ENCODE measurements around the gene RPH3AL. TPM values are rescaled to one million over a fixed set of nuclear protein-coding genes. Genes with fewer than 3 reads are reported as not detected.

The RPH3AL gene
- total RNA-seq, 1 donor from 2014 or later, result 6.1 TPM

GRCh38 chr17:231966-232807 lies 120.4 kb downstream of the RPH3AL start:
- TF ChIP-seq CTCF (IDR thresholded peaks at IDR 0.05; ENCODE audit: insufficient read depth, low read length, severe bottlenecking), result no peak
- H3K27me3 ChIP-seq (ENCODE audit: control insufficient read depth, insufficient read depth, low read length), result no peaks in the 10 kb centered on the region
- DNase-seq (ENCODE audit: low read depth) (no peak), FAIRE-seq (peak; percentile 7)
- no peak overlapping the region for H3K4me3 ChIP-seq (ENCODE audit: low read depth, low read length)
- no peaks in the 10 kb centered on the region for H3K36me3 ChIP-seq (ENCODE audit: control insufficient read depth, insufficient read depth, low read length)

- H3K27me3 ChIP-seq (ENCODE audit: control insufficient read depth, insufficient read depth, low read length), result no peaks in the 10 kb centered on the region
- TF ChIP-seq CTCF (IDR thresholded peaks at IDR 0.05; ENCODE audit: insufficient read depth, low read length, severe bottlenecking), result no peak
- H3K4me3 ChIP-seq (ENCODE audit: low read depth, low read length), result no peak overlapping the region
- FAIRE-seq (no peak), DNase-seq (ENCODE audit: low read depth) (no peak)
- no peaks in the 10 kb centered on the region for H3K36me3 ChIP-seq (ENCODE audit: control insufficient read depth, insufficient read depth, low read length)
Measured at GRCh38 chr17:231191-231965, 121.2 kb downstream of the RPH3AL start.

- no peaks in the 10 kb centered on the region for H3K36me3 ChIP-seq (ENCODE audit: control insufficient read depth, insufficient read depth, low read length)
- H3K27me3 ChIP-seq (ENCODE audit: control insufficient read depth, insufficient read depth, low read length), result no peaks in the 10 kb centered on the region
- H3K4me3 ChIP-seq (ENCODE audit: low read depth, low read length), result no peak overlapping the region
- DNase-seq (ENCODE audit: low read depth) (no peak), FAIRE-seq (no peak)
- no peak for TF ChIP-seq CTCF (IDR thresholded peaks at IDR 0.05; ENCODE audit: insufficient read depth, low read length, severe bottlenecking)
Measured at GRCh38 chr17:230395-230770, 122.2 kb downstream of the RPH3AL start.

GRCh38 chr17:229709-230394 lies 122.8 kb downstream of the RPH3AL start:
- DNase-seq (ENCODE audit: low read depth) (no peak), FAIRE-seq (no peak)
- Histone ChIP-seq H3K36me3 (ENCODE audit: control insufficient read depth, insufficient read depth, low read length) (no peaks in the 10 kb centered on the region), H3K4me3 (ENCODE audit: low read depth, low read length) (no peak overlapping the region), H3K27me3 (ENCODE audit: control insufficient read depth, insufficient read depth, low read length) (no peaks in the 10 kb centered on the region)
- TF ChIP-seq CTCF (IDR thresholded peaks at IDR 0.05; ENCODE audit: insufficient read depth, low read length, severe bottlenecking), result no peak

GRCh38 chr17:228951-229708 lies 123.5 kb downstream of the RPH3AL start:
- TF ChIP-seq CTCF (IDR thresholded peaks at IDR 0.05; ENCODE audit: insufficient read depth, low read length, severe bottlenecking), result no peak
- H3K27me3 ChIP-seq (ENCODE audit: control insufficient read depth, insufficient read depth, low read length), result no peaks in the 10 kb centered on the region
- H3K36me3 ChIP-seq (ENCODE audit: control insufficient read depth, insufficient read depth, low read length), result no peaks in the 10 kb centered on the region
- FAIRE-seq, result no peak
- no peak for DNase-seq (ENCODE audit: low read depth)
- no peak overlapping the region for H3K4me3 ChIP-seq (ENCODE audit: low read depth, low read length)

Measured in bronchial epithelial cell (primary cell).